HepG2 (cell line): ENCODE results near the gene EMP2. TPM values are rescaled to one million over a fixed set of nuclear protein-coding genes. Genes with fewer than 3 reads are reported as not detected.

Experiments
- ATAC-seq: fragments of 200-7000 bp; cut with Tn5 transposase; 3 replicates; pipeline ENCODE4 v1.9.1; 2020; ENCODE audit warnings: mild to moderate bottlenecking, moderate library complexity
- BruUV-seq: library from RNA; stranded (reverse); fragments of 400-500 nt; replicated peaks from 2 replicates; lab custom pipeline; 2021; lab: Mats Ljungman, UMichigan
- CTCF ChIA-PET: fragments of 300-600 bp; formaldehyde crosslinking; extraction: SDS; loops from one replicate; lab custom pipeline; 2021; ENCODE audit warnings: low total read pairs, inconsistent platforms, low intra/inter-chr PET ratio; lab: Yijun Ruan, JAX
- POLR2A ChIA-PET: fragments of 350-600 bp; sonication (Branson Sonifier 250); formaldehyde crosslinking; loops from one replicate; lab custom pipeline; 2020; ENCODE audit warnings: antibody characterized with exemption, inconsistent platforms; lab: Yijun Ruan, JAX
- DNase-seq: peaks from one replicate; pipeline ENCODE4 v3.0.0-alpha.2; 2015; ENCODE audit warnings: low spot score
- FAIRE-seq: peaks from 3 replicates; lab custom pipeline; 2011; peaks lifted over from hg19 to GRCh38; lab: Jason Lieb, UNC
- H2AFZ ChIP-seq: one replicate; pipeline ENCODE4 v1.6.1; 2011; ENCODE audit warnings: low read length, inconsistent platforms
- H3K27ac ChIP-seq: fragments of 300-600 bp; 3 replicates; pipeline ENCODE4 v1.8.0; 2011; ENCODE audit warnings: mixed run types, mild to moderate bottlenecking, mixed read lengths, low read length, inconsistent platforms; ENCODE audit not compliant: insufficient read depth; ENCODE audit errors: extremely low read length
- H3K27me3 ChIP-seq, 2 experiments: fragments of 200-600 bp in 1 of 2; 2 replicates in 1 of 2; 3 replicates in 1 of 2; pipeline versions ENCODE4 v1.6.0 to v1.8.0; 2011; ENCODE audit warnings: low read length in 2 of 2, mild to moderate bottlenecking in 2 of 2, moderate library complexity in 2 of 2, inconsistent platforms in 1 of 2; ENCODE audit not compliant: insufficient read depth in 2 of 2, control insufficient read depth in 1 of 2
- H3K36me3 ChIP-seq, 2 experiments: fragments of 200-600 bp in 1 of 2; replicated peaks in 1 of 2; 2 replicates in 1 of 2; 3 replicates in 1 of 2; pipeline versions ENCODE4 v1.5.1 to v1.8.0; 2011; ENCODE audit warnings: low read length in 2 of 2, inconsistent platforms in 1 of 2; ENCODE audit not compliant: insufficient read depth in 2 of 2, control insufficient read depth in 1 of 2
- H3K4me1 ChIP-seq: 2 replicates; pipeline ENCODE4 v1.5.1; 2012; ENCODE audit warnings: low read length, inconsistent platforms; ENCODE audit not compliant: insufficient read depth
- H3K4me2 ChIP-seq: 2 replicates; pipeline ENCODE4 v1.6.0; 2011; ENCODE audit warnings: low read depth, low read length, inconsistent platforms
- H3K4me3 ChIP-seq, 3 experiments: fragments of 200-600 bp in 1 of 3; sonication (generic), shearing (Covaris generic) in 1 of 3; replicated peaks in 1 of 3; 2 replicates each; pipeline ENCODE4 v1.5.1; 2011 to 2016; ENCODE audit warnings: low read length in 3 of 3, inconsistent platforms in 2 of 3, low read depth in 2 of 3, mild to moderate bottlenecking in 2 of 3, control low read depth in 1 of 3, mixed read lengths in 1 of 3; ENCODE audit not compliant: insufficient read depth in 1 of 3
- H3K79me2 ChIP-seq: one replicate; pipeline ENCODE4 v1.6.1; 2011; ENCODE audit warnings: low read length, inconsistent platforms; ENCODE audit not compliant: insufficient read depth
- H3K9ac ChIP-seq: 2 replicates; pipeline ENCODE4 v1.6.0; 2011; ENCODE audit warnings: mild to moderate bottlenecking, low read depth, low read length, inconsistent platforms; ENCODE audit not compliant: insufficient read depth
- H3K9me3 ChIP-seq: 2 replicates; pipeline ENCODE4 v1.5.1; 2012; ENCODE audit warnings: mild to moderate bottlenecking, low read length
- H4K20me1 ChIP-seq: 2 replicates; pipeline ENCODE4 v1.6.0; 2011; ENCODE audit warnings: inconsistent platforms, mild to moderate bottlenecking, low read length, moderate library complexity; ENCODE audit not compliant: insufficient read depth
- ERF ChIP-seq: IDR thresholded peaks from 2 replicates; pipeline ENCODE4 v1.6.1; 2018; ENCODE audit warnings: missing biosample characterization, missing genetic modification reagents
- EZH2 ChIP-seq: conservative IDR thresholded peaks from 2 replicates; pipeline ENCODE4 v1.6.1; 2012; ENCODE audit warnings: mild to moderate bottlenecking, low read depth, low read length, moderate library complexity
- KDM4B ChIP-seq: sonication (generic); formaldehyde crosslinking; IDR thresholded peaks from 2 replicates; pipeline ENCODE4 v1.4.0; 2020; ENCODE audit warnings: missing genetic modification reagents
- KLF16 ChIP-seq, 2 experiments: sonication (generic) in 1 of 2; formaldehyde crosslinking in 1 of 2; IDR thresholded peaks; 2 replicates each; pipeline versions ENCODE4 v1.6.1 to v1.8.0; 2016 to 2023; ENCODE audit warnings: missing genetic modification reagents in 2 of 2, missing compliant biosample characterization in 1 of 2
- MEF2D ChIP-seq: sonication (generic); formaldehyde crosslinking; IDR thresholded peaks from 2 replicates; pipeline ENCODE4 v1.5.1; 2020; ENCODE audit warnings: mild to moderate bottlenecking, missing genetic modification reagents
- MZF1 ChIP-seq: sonication (generic); formaldehyde crosslinking; IDR thresholded peaks from 2 replicates; pipeline ENCODE4 v1.8.1; 2023; ENCODE audit warnings: mild to moderate bottlenecking, missing genetic modification reagents, borderline replicate concordance
- NONO ChIP-seq, 2 experiments: fragments of 450-650 bp in 1 of 2; sonication (generic) in 1 of 2; formaldehyde crosslinking in 1 of 2; IDR thresholded peaks in 1 of 2; conservative IDR thresholded peaks in 1 of 2; 2 replicates each; pipeline versions ENCODE4 v1.6.1 to v1.8.0; 2017 to 2022; ENCODE audit warnings: mild to moderate bottlenecking in 1 of 2, missing genetic modification reagents in 1 of 2, moderate library complexity in 1 of 2
- RAD21 ChIP-seq: fragments of 450-650 bp; formaldehyde crosslinking; IDR thresholded peaks from 2 replicates; pipeline ENCODE4 v1.5.0; 2020; ENCODE audit warnings: mild to moderate bottlenecking
- RNF2 ChIP-seq: fragments of 450-650 bp; conservative IDR thresholded peaks from 2 replicates; pipeline ENCODE4 v1.6.1; 2016; ENCODE audit warnings: low read depth
- SNAPC5 ChIP-seq: sonication (generic); formaldehyde crosslinking; IDR thresholded peaks from 2 replicates; pipeline ENCODE4 v1.8.1; 2023; ENCODE audit warnings: mild to moderate bottlenecking, missing genetic modification reagents, borderline replicate concordance
- SP2 ChIP-seq: sonication (generic); formaldehyde crosslinking; IDR thresholded peaks from 2 replicates; pipeline ENCODE4 v1.5.1; 2020; ENCODE audit warnings: mild to moderate bottlenecking, missing genetic modification reagents
- SSRP1 ChIP-seq: IDR thresholded peaks from 2 replicates; pipeline ENCODE4 v1.6.1; 2016; ENCODE audit warnings: control low read depth
- TFDP1 ChIP-seq: IDR thresholded peaks from 2 replicates; pipeline ENCODE4 v1.6.1; 2016; ENCODE audit warnings: missing compliant biosample characterization, missing genetic modification reagents, borderline replicate concordance
- ZBTB7B ChIP-seq: sonication (generic); formaldehyde crosslinking; IDR thresholded peaks from 2 replicates; pipeline ENCODE4 v1.4.0; 2020; ENCODE audit warnings: missing genetic modification reagents
- ZBTB8A ChIP-seq: sonication (generic); formaldehyde crosslinking; IDR thresholded peaks from 2 replicates; pipeline ENCODE4 v1.4.0; 2020; ENCODE audit warnings: mild to moderate bottlenecking, low read depth, missing genetic modification reagents, borderline replicate concordance
- ZFP1 ChIP-seq: IDR thresholded peaks from 2 replicates; pipeline ENCODE4 v1.6.1; 2016
- ZMAT5 ChIP-seq: sonication (generic); formaldehyde crosslinking; IDR thresholded peaks from 2 replicates; pipeline ENCODE4 v1.5.0; 2020; ENCODE audit warnings: mild to moderate bottlenecking, low read depth, missing genetic modification reagents, borderline replicate concordance
- ZNF121 ChIP-seq: sonication (generic); formaldehyde crosslinking; IDR thresholded peaks from 2 replicates; pipeline ENCODE4 v1.5.0; 2020; ENCODE audit warnings: mild to moderate bottlenecking, missing genetic modification reagents
- ZNF350 ChIP-seq: sonication (generic); formaldehyde crosslinking; IDR thresholded peaks from 2 replicates; pipeline ENCODE4 v1.4.0; 2020; ENCODE audit warnings: mild to moderate bottlenecking, low read depth, missing genetic modification reagents, borderline replicate concordance
- ZNF543 ChIP-seq: sonication (generic); formaldehyde crosslinking; IDR thresholded peaks from 2 replicates; pipeline ENCODE4 v1.4.0; 2020; ENCODE audit warnings: mild to moderate bottlenecking, missing genetic modification reagents
- ZNF75D ChIP-seq: sonication (generic); formaldehyde crosslinking; IDR thresholded peaks from 2 replicates; pipeline ENCODE4 v1.8.1; 2023; ENCODE audit warnings: missing genetic modification reagents, mild to moderate bottlenecking, borderline replicate concordance
- WGBS: methylation state at CpG from one replicate; pipeline ENCODE4 v1.1.6; 2017; ENCODE audit warnings: low lambda C conversion rate; 5-methylcytosine and 5-hydroxymethylcytosine counted together
- in situ Hi-C: cut with HindIII; loops from 2 replicates; pipeline ENCODE4 v1.10.0; 2017; ENCODE audit warnings: low pct_unique_long_range_greater_than_20kb; ENCODE audit not compliant: extremely low pct_ligation_motif_present
- intact Hi-C: fragments of 100-400 bp; cut with micrococcal nuclease; formaldehyde crosslinking; loops from one replicate; pipeline ENCODE4 v1.10.0; 2022; ENCODE audit not compliant: unreplicated experiment
- polyA plus RNA-seq, 8 experiments: library from polyadenylated mRNA; depleted of rRNA in 3 of 8; stranded (reverse) in 7 of 8; unstranded in 1 of 8; fragments of >200 nt; fragmentation: Illumina TruSeq in 4 of 8; extraction: Trizol in 4 of 8; gene quantifications; 2 replicates each; pipeline versions ENCODE4 v1.2.1 to v1.2.3, GENCODE V29; 2011 to 2016; ENCODE audit warnings: low read depth in 4 of 8, missing spikeins in 1 of 8, mixed read lengths in 1 of 8; ENCODE audit not compliant: insufficient read depth in 1 of 8
- total RNA-seq, 5 experiments: library from RNA; depleted of rRNA; stranded (reverse); fragments of >200 nt; fragmentation: Illumina TruSeq; extraction: Trizol; gene quantifications; 2 replicates each; pipeline ENCODE4 v1.2.3, GENCODE V29; 2016; ENCODE audit warnings: low read depth in 1 of 5

The EMP2 gene
- total and polyA plus RNA-seq, 2 of the 13 experiments (the other 11 are each of a cell fraction or from before 2014, with no cell fraction given), result 24.6 to 91.2 TPM

- TF ChIP-seq ZBTB8A (CRISPR knock-in tag) (no peak), ZNF543 (CRISPR knock-in tag) (peak; percentile 65), MEF2D (CRISPR knock-in tag) (peak; percentile 79)
- TF ChIP-seq, all 625 proteins: peak for 132
These were observed 21.3 kb upstream of the EMP2 start (continued) for GRCh38 chr16:10601444-10602408.

GRCh38 chr16:10600782-10601443, 20.5 kb upstream of the EMP2 start:
- BruUV-seq, result no TSS peak
- 27% methylated on average over 12 of the region's 12 CpGs for WGBS
- peak; percentile 41 for ATAC-seq
- TF ChIP-seq ZBTB7B (CRISPR knock-in tag) (no peak), ZMAT5 (CRISPR knock-in tag) (no peak), ZNF75D (CRISPR knock-in tag) (no peak), EZH2 (peak; percentile 40; the same call in 1 of the 2 replicates), TFDP1 (CRISPR knock-in tag) (no peak), MZF1 (CRISPR knock-in tag) (0 out of 2 replicates have a peak, but pooled peaks have one; percentile 55), KDM4B (CRISPR knock-in tag) (no peak), SP2 (CRISPR knock-in tag) (no peak), RAD21 (CRISPR knock-in tag) (no peak), ZFP1 (CRISPR knock-in tag) (no peak), KLF16 (CRISPR knock-in tag; IDR thresholded peaks at IDR 0.05) (no peak), ZNF121 (no peak), RNF2 (no peak), ERF (0 out of 2 replicates have a peak, but pooled peaks have one; percentile 2), NONO (IDR thresholded peaks at IDR 0.05) (no peak), NONO (CRISPR knock-in tag; conservative IDR thresholded peaks at IDR 0.05) (no peak), ZNF350 (CRISPR knock-in tag) (no peak), SSRP1 (CRISPR knock-in tag) (no peak), SNAPC5 (CRISPR knock-in tag) (no peak)

More at GRCh38 chr16:10600782-10601443, 20.5 kb upstream of the EMP2 start:
- no peaks in the 10 kb centered on the region for H3K36me3 ChIP-seq
- no peaks in the 10 kb centered on the region for H4K20me1 ChIP-seq
- in situ Hi-C loops, result no loop called here
- H3K9ac ChIP-seq, result peak overlapping the region; percentile 5; the same call in 1 of the 2 replicates
- no peak overlapping the region for H3K27ac ChIP-seq
- H3K79me2 ChIP-seq, result no peaks in the 10 kb centered on the region
- intact Hi-C loops, result loop anchor here (1.0 kb wide), 1 partner anchor 9 kb away; no protein-coding TSS in a partner anchor
- no peak for DNase-seq
- FAIRE-seq, result no peak
- H3K4me3 ChIP-seq, result peak overlapping the region in 1 of 3 experiments; percentile 45; a peak in 2 of 6 replicates
- peaks cover 58% of the 10 kb centered on the region for H3K4me1 ChIP-seq
- CTCF ChIA-PET, result no interaction called here
- POLR2A ChIA-PET, result interaction anchor here (0.9 kb wide), 1 partner anchor 143 kb away, joined by 3 read pairs; no protein-coding TSS in a partner anchor
- peak overlapping the region; percentile 65 for H3K4me2 ChIP-seq
- H3K9me3 ChIP-seq, result no peaks in the 10 kb centered on the region
- H2AFZ ChIP-seq, result peak overlapping the region; percentile 31
- H3K27me3 ChIP-seq, result peaks cover 3 to 47% of the 10 kb centered on the region in 2 experiments
